Stimulated activated CD4-positive, alpha-beta T cell treated with anti-CD3 and anti-CD28 coated beads, TNF-alpha, amount 100 ng/mL, for 4 hours (primary cell): ENCODE data around the gene ULK4.

Experiments used
- DNase-seq, 3 experiments: peaks; one replicate each; pipeline ENCODE4 v3.0.0-alpha.2; 2020; ENCODE audit warnings: low read depth in 3 of 3

Gene ULK4

GRCh38 chr3:41223078-41223477, 738.8 kb downstream of the ULK4 start:
- no peak for DNase-seq

DNA sequence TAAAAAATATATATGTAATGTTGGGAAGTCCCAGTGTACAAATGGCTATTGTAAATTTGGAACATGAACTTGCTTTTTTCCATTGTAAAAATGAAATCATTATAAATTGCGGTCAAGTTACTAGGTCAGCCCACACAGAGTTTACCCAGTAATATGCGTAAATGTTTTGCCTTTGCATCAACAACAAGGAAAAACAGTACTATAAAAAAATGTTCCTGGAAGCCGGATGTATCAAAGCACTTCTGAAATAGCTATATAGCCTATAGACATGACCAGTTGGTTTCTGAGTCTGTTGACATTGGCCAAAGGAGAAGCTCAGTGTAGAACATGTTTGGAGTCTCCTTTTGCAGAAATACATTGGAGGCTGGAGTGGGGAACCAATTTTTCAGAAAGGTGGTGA, 739.4 kb downstream of the ULK4 start:
- no peak for DNase-seq

DNA sequence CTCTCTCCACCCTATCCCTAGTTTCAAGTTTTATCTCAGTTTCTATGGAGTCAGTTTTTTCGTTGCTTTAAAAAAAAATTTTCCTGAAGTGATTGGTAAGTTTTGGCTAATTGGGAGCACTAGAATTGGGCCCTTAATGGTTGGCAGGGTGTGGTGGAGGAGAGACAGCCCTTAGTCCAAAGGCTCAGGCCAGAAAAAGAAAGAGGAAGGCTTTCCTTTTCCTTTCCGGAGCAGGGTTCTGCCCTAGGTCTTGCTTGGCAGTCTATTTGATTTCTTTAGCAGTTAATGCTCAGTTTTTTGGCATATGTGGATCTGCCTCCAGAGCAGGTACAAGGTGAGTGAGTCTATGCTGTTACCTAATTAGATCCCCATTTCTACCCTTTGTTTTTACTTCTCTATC, 739.9 kb downstream of the ULK4 start:
- no peak for DNase-seq

DNA sequence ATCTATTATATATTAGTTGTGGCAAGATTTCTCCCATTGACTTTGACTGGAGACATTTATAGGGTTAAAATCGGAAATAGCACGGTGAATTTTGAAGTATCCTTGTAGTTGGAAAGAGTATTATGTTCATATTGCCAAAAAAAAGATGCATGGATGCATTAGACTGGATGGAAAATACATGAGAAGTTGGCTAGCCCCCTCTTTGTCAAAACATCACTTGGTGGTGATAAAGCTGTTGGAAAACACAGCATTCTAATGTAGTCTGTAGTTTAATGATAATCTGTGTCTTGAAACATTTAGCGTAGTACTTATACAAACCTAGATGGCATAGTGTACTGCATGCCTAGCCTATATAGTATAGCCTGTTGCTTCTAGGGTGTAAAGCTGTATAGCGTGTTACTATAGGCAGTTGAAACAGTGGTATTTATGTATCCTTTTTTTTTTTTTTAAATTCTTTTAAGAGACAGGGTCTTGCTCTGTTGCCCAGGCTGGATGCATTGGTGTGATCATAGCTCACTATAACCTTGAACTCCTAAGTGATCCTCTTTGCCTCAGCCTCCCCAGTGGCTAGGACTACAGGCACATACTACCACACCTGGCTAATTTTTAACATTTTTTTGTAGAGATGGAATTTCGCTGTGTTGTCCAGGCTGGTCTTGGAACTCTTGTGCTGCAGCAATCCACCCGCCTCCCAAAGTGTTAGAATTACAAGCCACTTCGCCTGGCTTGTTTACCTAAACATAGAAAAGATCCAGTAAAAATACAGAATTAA, 740.8 kb downstream of the ULK4 start:
- no peak for DNase-seq

- DNase-seq, result no peak
These were observed 742.5 kb downstream of the ULK4 start for GRCh38 chr3:41219424-41219823.

- DNase-seq, result no peak
These were observed 744.9 kb downstream of the ULK4 start for GRCh38 chr3:41216993-41217392.

- no peak for DNase-seq
These were observed 745.5 kb downstream of the ULK4 start for GRCh38 chr3:41216422-41216821.

DNA sequence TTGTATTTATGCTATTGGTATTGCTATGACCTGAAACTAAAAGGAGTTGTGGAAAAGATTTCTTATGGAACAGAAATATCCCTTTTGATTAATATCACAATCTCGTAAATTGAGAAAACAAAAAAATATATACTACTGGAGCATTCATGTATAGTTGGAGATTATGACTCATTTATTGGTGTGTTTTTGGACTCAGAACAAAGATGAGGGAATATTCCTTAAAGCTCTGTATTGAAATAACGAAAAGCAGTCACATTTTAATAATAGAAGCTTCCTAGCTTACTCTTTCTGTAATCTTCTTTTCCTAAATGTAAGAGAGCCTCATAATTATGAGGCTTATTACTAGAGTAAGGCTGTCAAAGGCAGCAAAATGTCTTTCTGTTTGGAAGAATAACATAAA, 748.3 kb downstream of the ULK4 start:
- no peak for DNase-seq

GRCh38 chr3:41212088-41212487, 749.8 kb downstream of the ULK4 start:
- DNase-seq, result no peak

- no peak for DNase-seq
These were observed 750.9 kb downstream of the ULK4 start for GRCh38 chr3:41210966-41211365.

DNA sequence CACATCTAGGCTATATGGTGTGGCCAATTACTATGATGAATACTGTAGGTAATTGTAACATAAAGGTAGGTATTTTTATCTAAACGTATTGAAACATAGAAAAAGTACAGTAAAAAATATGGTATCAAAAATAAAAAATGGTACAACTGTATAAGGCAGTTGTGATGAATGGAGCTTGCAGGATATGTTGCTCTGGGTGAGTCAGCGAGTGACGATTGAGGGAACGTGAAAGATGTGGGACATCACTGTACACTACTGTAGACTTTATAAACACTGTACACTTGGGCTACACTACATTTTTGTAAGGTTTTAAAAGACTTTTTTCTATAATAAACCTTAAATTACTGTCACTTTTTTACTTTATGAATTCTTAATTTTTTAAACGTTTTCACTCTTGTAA, 752.3 kb downstream of the ULK4 start:
- DNase-seq, result no peak

DNA sequence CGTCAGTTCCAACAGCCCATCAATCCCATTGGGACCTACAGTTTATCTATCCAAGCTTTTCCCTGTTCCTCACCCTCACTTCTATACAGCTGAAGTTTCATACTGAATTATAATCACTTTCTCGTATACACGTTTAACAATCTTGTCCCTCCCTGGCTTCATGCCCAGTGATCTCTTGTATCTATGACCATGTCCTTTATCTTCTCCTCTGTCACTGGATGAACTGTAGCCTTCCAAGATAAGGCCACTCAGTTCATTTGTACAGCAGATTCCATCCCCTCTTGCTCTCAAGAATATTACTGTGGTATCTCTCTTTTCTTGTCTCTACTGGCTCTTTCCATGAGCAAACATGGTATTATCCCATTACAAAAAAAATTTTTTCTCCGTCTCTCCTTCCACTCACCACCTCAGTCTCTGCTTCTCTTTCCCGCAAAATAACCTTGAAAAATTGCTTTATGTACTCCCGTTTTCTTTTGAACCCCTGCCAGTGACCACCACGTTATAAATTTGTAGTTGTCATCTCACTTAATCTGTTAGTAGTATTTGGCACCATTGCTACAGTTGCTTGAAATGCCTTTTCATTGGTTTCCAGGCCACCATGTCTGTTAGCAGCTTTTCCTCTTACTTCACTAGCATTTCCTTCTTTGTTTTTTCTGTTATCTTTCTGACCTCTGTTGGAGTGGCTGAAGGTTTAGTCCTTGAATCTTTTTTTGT, 753.2 kb downstream of the ULK4 start:
- DNase-seq, result no peak

GRCh38 chr3:41207355-41207754, 754.5 kb downstream of the ULK4 start:
- DNase-seq, result no peak

DNA sequence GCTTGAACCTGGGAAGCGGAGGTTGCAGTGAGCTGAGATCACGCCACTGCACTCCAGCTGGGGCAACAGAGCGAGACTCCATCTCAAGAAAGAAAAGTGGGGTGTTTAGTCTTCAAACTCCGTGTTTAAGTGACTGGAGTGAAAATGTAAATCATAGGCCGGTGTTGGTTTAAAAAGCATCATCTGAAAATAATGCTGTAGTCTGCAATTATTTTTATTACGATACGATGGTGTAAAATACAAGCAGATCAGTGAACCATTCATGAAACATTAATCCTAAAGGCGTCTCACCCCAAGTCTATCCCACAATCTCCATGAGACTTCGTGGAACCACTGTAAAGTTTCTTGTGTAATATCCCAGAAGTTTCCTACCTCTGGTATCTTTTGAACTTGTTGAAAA, 756.3 kb downstream of the ULK4 start:
- DNase-seq, result no peak

DNA sequence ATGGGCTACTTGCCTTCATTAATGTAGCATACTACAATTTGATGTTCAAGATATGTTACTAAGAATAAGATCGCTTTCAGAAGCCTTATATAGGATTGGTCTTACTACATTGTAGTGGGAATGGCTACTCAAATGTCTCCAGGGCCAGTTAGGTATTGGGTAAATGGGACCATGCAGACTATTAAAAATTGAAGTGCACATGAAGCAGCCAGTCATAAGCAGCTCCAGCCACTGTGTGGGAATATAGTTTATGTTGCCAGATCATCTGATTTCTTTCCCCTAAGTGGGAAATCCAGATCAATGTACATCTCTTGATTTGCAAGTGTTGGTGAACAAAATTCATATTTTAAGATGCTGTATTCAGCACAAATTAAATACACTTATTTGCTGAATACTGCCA, 757.5 kb downstream of the ULK4 start:
- DNase-seq, result no peak

- DNase-seq, result no peak
These were observed 759.0 kb downstream of the ULK4 start for GRCh38 chr3:41202834-41203345.

DNA sequence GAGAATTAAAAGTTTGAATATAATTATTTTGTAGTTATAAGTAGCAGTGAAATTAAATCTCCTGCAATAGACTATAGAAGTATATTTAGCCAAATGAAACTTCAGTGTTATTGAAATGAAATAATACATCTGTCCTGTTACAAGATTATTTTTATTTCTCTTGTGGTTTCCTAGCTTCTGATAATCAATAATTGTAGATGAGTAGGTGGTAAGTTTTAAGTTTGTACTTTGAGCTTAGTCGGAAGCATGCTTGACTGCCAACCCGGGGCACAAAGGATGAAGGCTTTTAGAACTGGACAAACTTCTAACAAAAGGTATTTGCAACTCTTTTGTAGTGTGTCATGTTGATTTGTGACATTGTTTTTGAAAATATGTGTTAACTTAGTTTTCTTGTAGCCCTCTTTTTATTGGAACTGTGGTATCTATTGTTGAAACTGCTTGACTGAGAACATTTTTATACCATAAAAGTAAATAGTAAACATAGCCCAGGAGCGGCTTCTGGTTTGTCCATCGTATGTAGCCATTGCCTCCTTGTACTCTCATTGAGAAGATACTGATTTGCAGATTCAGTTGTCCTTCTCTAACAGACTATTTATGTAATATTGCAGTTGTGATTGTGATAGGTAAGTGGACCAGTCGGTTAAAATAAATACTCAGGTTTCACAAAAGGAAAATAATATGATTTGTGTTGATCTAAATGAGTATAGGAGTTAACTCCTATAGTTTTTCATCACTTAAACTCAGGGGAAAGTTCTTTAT, 759.6 kb downstream of the ULK4 start:
- no peak for DNase-seq

GRCh38 chr3:41200669-41201021, 761.3 kb downstream of the ULK4 start:
- DNase-seq, result no peak

GRCh38 chr3:41199866-41200668, 761.8 kb downstream of the ULK4 start:
- DNase-seq, result peak; percentile 5 to 20 (median 14)

DNA sequence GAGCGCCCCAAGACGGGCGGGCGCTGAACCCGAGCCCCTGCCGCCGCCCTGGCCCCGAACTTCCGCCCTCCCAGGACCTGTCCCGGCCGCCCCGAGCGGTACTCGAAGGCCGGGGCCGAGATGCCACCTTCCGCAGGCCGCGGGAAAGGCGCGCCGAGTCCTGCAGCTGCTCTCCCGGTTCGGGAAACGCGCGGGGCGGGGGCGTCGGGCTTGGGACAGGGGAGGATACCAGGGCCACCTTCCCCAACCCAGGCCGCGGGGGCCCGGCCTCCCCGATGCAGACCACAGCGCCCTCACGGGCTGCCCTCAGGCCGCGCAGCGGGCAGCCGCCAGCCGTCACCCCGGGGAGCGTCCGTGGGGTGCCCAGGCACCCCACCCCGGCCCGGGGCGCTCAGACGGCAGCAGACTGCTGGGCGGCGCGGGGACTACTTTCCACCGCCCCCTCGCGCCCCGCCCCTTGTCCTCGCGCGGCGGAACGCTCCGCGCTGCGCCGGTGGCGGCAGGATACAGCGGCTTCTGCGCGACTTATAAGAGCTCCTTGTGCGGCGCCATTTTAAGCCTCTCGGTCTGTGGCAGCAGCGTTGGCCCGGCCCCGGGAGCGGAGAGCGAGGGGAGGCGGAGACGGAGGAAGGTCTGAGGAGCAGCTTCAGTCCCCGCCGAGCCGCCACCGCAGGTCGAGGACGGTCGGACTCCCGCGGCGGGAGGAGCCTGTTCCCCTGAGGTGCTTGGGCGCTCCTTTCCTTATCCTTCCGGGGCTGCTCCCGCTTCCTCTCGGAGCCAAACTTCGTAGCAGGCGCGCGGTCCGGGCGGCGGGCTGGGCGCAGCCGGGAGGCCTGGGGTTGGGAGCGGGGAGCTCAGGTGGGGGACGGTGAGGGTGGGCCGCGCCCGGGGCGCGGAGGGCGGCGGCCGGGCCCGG, 762.7 kb downstream of the ULK4 start, which contains the start of gene CTNNB1:
CTNNB1 (plus strand) TSS at position 556 of the 916 bp plus-strand sequence. CDS start 24,564 bp downstream, outside the sequence.
- peak; percentile 84 to 87 (median 86) for DNase-seq
